OCI-LY1 (cell line): ENCODE measurements around the gene ADAMTS10.

Experiments used
- H2AFZ ChIP-seq: fragments of 200-600 bp; sonication (generic), shearing (Covaris generic); 2 replicates; pipeline ENCODE4 v1.6.0; 2014; ENCODE audit warnings: antibody characterized with exemption, mild to moderate bottlenecking, low read length
- H3F3A ChIP-seq: fragments of 200-600 bp; sonication (generic), shearing (Covaris generic); 2 replicates; pipeline ENCODE4 v1.6.0; 2014; ENCODE audit warnings: mild to moderate bottlenecking, antibody characterized with exemption, low read length, moderate library complexity; ENCODE audit not compliant: insufficient read depth
- H3K27ac ChIP-seq: fragments of 200-600 bp; sonication (generic); 2 replicates; pipeline ENCODE4 v1.5.1; 2014; ENCODE audit warnings: low read length, mixed run types, mild to moderate bottlenecking, low read depth; ENCODE audit not compliant: poor library complexity, severe bottlenecking
- H3K27me3 ChIP-seq: fragments of 200-600 bp; sonication (generic); 2 replicates; pipeline ENCODE4 v1.6.0; 2014; ENCODE audit warnings: antibody characterized with exemption, mild to moderate bottlenecking, low read length, moderate library complexity; ENCODE audit not compliant: insufficient read depth
- H3K36me3 ChIP-seq: fragments of 200-600 bp; sonication (generic); 2 replicates; pipeline ENCODE4 v1.6.1; 2014; ENCODE audit warnings: mild to moderate bottlenecking, antibody characterized with exemption, low read length, moderate library complexity, mixed read lengths; ENCODE audit not compliant: insufficient read depth
- H3K4me1 ChIP-seq: fragments of 200-600 bp; sonication (generic); 2 replicates; pipeline ENCODE4 v1.5.1; 2014; ENCODE audit warnings: mild to moderate bottlenecking, low read length, moderate library complexity; ENCODE audit not compliant: insufficient read depth, severe bottlenecking
- H3K4me2 ChIP-seq: fragments of 200-600 bp; sonication (generic), shearing (Covaris generic); 2 replicates; pipeline ENCODE4 v1.6.1; 2014; ENCODE audit warnings: low read length
- H3K4me3 ChIP-seq: fragments of 200-600 bp; sonication (generic); 2 replicates; pipeline ENCODE4 v1.5.1; 2014; ENCODE audit warnings: low read length, low read depth, mild to moderate bottlenecking, mixed read lengths; ENCODE audit not compliant: poor library complexity, severe bottlenecking
- H3K79me2 ChIP-seq: fragments of 200-600 bp; shearing (Covaris generic); 2 replicates; pipeline ENCODE4 v1.6.1; 2016; ENCODE audit warnings: mixed run types, low read length, mixed read lengths; ENCODE audit not compliant: insufficient read depth
- H3K9ac ChIP-seq: fragments of 200-600 bp; sonication (generic), shearing (Covaris generic); 2 replicates; pipeline ENCODE4 v1.6.1; 2014; ENCODE audit warnings: mild to moderate bottlenecking, low read length, mixed read lengths
- H3K9me2 ChIP-seq: fragments of 200-600 bp; sonication (generic), shearing (Covaris generic); 2 replicates; pipeline ENCODE4 v1.6.1; 2014; ENCODE audit warnings: low read depth, mild to moderate bottlenecking, low read length, mixed read lengths
- H3K9me3 ChIP-seq: fragments of 200-600 bp; shearing (Covaris generic); 2 replicates; pipeline ENCODE4 v1.6.1; 2014; ENCODE audit warnings: low read length, mixed read lengths
- H4K20me1 ChIP-seq: fragments of 200-600 bp; sonication (generic), shearing (Covaris generic); 2 replicates; pipeline ENCODE4 v1.6.0; 2016; ENCODE audit warnings: mild to moderate bottlenecking, low read length; ENCODE audit not compliant: insufficient read depth
- EZH2 ChIP-seq: fragments of 200-600 bp; sonication (generic), shearing (Covaris generic); IDR thresholded peaks from 2 replicates; pipeline ENCODE4 v1.8.0; 2017; ENCODE audit warnings: borderline replicate concordance, mixed run types, mild to moderate bottlenecking, antibody characterized with exemption, low read length, moderate library complexity, mixed read lengths
- TF ChIP-seq, protein P1 (sequence below): fragments of 200-600 bp; sonication (generic), shearing (Covaris generic); IDR thresholded peaks from 2 replicates; pipeline ENCODE4 v1.5.1; 2017; ENCODE audit warnings: mild to moderate bottlenecking, antibody characterized with exemption, low read length, moderate library complexity, mixed read lengths

ADAMTS10 gene

GRCh38 chr19:8536282-8536681 is 74.2 kb downstream of the ADAMTS10 start:
- H3K9me2 ChIP-seq = no peaks in the 10 kb centered on the region
- TF ChIP-seq, protein P1, sequence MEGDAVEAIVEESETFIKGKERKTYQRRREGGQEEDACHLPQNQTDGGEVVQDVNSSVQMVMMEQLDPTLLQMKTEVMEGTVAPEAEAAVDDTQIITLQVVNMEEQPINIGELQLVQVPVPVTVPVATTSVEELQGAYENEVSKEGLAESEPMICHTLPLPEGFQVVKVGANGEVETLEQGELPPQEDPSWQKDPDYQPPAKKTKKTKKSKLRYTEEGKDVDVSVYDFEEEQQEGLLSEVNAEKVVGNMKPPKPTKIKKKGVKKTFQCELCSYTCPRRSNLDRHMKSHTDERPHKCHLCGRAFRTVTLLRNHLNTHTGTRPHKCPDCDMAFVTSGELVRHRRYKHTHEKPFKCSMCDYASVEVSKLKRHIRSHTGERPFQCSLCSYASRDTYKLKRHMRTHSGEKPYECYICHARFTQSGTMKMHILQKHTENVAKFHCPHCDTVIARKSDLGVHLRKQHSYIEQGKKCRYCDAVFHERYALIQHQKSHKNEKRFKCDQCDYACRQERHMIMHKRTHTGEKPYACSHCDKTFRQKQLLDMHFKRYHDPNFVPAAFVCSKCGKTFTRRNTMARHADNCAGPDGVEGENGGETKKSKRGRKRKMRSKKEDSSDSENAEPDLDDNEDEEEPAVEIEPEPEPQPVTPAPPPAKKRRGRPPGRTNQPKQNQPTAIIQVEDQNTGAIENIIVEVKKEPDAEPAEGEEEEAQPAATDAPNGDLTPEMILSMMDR = no peak
- TF ChIP-seq EZH2 = no peak
- H3K36me3 ChIP-seq = no peaks in the 10 kb centered on the region
- no peaks in the 10 kb centered on the region for H3K79me2 ChIP-seq
- no peak overlapping the region for H3K4me3 ChIP-seq
- H3K9me3 ChIP-seq = no peaks in the 10 kb centered on the region
- H3K27ac ChIP-seq = no peak overlapping the region
- no peaks in the 10 kb centered on the region for H3F3A ChIP-seq
- H3K4me1 ChIP-seq = no peaks in the 10 kb centered on the region
- no peaks in the 10 kb centered on the region for H4K20me1 ChIP-seq
- H3K4me2 ChIP-seq = no peak overlapping the region
- no peak overlapping the region for H3K9ac ChIP-seq
- H3K27me3 ChIP-seq = no peaks in the 10 kb centered on the region; the same call in 1 of the 2 replicates
- no peak overlapping the region for H2AFZ ChIP-seq

- H3K36me3 ChIP-seq = no peaks in the 10 kb centered on the region
- no peaks in the 10 kb centered on the region for H4K20me1 ChIP-seq
- no peaks in the 10 kb centered on the region; the same call in 1 of the 2 replicates for H3K27me3 ChIP-seq
- no peak overlapping the region for H3K4me2 ChIP-seq
- no peak overlapping the region for H2AFZ ChIP-seq
- no peaks in the 10 kb centered on the region for H3K4me1 ChIP-seq
- no peak for TF ChIP-seq EZH2
- TF ChIP-seq, protein P1 = no peak
- no peaks in the 10 kb centered on the region for H3F3A ChIP-seq
- H3K79me2 ChIP-seq = no peaks in the 10 kb centered on the region
- no peak overlapping the region for H3K27ac ChIP-seq
- H3K9ac ChIP-seq = no peak overlapping the region
- no peaks in the 10 kb centered on the region for H3K9me2 ChIP-seq
- no peaks in the 10 kb centered on the region for H3K9me3 ChIP-seq
- H3K4me3 ChIP-seq = no peak overlapping the region
Observed at GRCh38 chr19:8532225-8532624, 78.3 kb downstream of the ADAMTS10 start.

- Histone ChIP-seq H3F3A (no peaks in the 10 kb centered on the region), H3K79me2 (no peaks in the 10 kb centered on the region), H3K36me3 (no peaks in the 10 kb centered on the region), H3K27ac (no peak overlapping the region), H3K9me3 (no peaks in the 10 kb centered on the region), H3K4me1 (no peaks in the 10 kb centered on the region), H3K9me2 (no peaks in the 10 kb centered on the region), H2AFZ (no peak overlapping the region), H4K20me1 (no peaks in the 10 kb centered on the region), H3K4me2 (no peak overlapping the region), H3K4me3 (no peak overlapping the region), H3K27me3 (no peaks in the 10 kb centered on the region; the same call in 1 of the 2 replicates), H3K9ac (no peak overlapping the region)
- TF ChIP-seq, protein P1 = no peak
- TF ChIP-seq EZH2 = no peak
Observed at GRCh38 chr19:8531470-8531869, 79.0 kb downstream of the ADAMTS10 start.
